ENCODE measurements around the gene MORF4L1.

MORF4L1 gene

DNA sequence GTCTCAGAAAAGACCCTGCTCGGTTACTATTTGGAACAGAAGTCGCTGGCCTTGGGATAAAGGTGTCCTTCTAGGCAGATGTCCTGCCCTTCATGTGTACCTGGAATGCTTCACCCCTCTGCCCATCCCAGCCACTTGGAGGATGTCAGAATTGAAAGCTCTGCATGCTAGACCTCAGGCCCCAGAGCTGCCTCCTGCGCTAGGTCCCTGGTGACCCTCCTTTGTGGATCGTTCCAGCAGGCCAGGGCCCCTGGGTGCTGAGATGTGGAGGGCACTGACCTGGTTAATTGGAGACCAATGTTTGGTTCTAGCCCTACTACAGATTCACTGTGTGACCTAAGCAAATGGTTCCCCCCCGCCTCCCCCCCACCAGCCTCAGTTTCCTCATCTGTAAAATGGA is 74.8 kb downstream of the MORF4L1 start:
- TF ChIP-seq, protein P1, sequence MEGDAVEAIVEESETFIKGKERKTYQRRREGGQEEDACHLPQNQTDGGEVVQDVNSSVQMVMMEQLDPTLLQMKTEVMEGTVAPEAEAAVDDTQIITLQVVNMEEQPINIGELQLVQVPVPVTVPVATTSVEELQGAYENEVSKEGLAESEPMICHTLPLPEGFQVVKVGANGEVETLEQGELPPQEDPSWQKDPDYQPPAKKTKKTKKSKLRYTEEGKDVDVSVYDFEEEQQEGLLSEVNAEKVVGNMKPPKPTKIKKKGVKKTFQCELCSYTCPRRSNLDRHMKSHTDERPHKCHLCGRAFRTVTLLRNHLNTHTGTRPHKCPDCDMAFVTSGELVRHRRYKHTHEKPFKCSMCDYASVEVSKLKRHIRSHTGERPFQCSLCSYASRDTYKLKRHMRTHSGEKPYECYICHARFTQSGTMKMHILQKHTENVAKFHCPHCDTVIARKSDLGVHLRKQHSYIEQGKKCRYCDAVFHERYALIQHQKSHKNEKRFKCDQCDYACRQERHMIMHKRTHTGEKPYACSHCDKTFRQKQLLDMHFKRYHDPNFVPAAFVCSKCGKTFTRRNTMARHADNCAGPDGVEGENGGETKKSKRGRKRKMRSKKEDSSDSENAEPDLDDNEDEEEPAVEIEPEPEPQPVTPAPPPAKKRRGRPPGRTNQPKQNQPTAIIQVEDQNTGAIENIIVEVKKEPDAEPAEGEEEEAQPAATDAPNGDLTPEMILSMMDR (IDR thresholded peaks at IDR 0.05; ENCODE audit: insufficient read depth, low read length, poor library complexity, severe bottlenecking), result no peak
- Histone ChIP-seq H3K4me3 (replicated peaks; ENCODE audit: low read depth, low read length) (no peak overlapping the region), H3K27me3 (replicated peaks; ENCODE audit: control insufficient read depth, insufficient read depth, low read length) (no peaks in the 10 kb centered on the region), H3K36me3 (ENCODE audit: control insufficient read depth, insufficient read depth, low read length) (no peaks in the 10 kb centered on the region)
- no peak for DNase-seq (ENCODE audit: extremely low read depth, insufficient read length)

Data from GM06990 (cell line).